ENCODE data around the gene METTL23. TPM values are rescaled to one million over a fixed set of nuclear protein-coding genes. Genes with fewer than 3 reads are reported as not detected.
A peak's percentile ranks its signal among the peaks of the same experiment; 100 is the strongest.

The METTL23 gene
- total and polyA plus RNA-seq, 3 experiments from 2014 or later = 43.6 to 152 (median 44.6) TPM

DNA sequence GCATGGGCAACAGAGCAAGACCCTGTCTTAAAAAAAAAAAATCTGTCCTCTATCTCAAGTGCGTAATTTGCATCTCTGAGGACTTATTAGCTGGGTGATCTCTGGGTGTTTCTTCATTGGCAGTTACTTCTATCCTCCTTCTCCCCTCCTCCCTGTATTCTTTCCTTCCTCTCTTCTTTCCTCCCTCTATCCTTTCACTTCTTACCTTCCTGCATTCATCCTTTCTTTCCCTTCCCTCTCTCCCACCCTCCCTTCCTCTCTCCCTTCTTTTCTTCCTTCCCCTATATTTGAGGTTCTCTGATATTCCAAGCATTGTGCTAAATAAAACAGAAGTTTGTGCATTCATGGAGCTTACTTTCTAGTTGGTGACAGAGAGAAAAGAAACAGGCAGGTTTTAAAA is 22.0 kb downstream of the METTL23 start:
- Mint-ChIP-seq H3K27me3 (no peaks in the 10 kb centered on the region), H3K36me3 (peaks cover 0 to 55% (median 15%) of the 10 kb centered on the region in 3 donors), H3K4me3 (no peak overlapping the region), H3K27ac (peak overlapping the region in 3 of 8 donors; percentile 50 to 70 (median 54)), H3K9me3 (no peaks in the 10 kb centered on the region), H3K4me1 (peaks cover 22 to 48% (median 27%) of the 10 kb centered on the region in 3 donors)
- no peak overlapping the region for H3K27ac ChIP-seq (ENCODE audit: low read depth, low read length)
- no peaks in the 10 kb centered on the region for H3K9me3 ChIP-seq (ENCODE audit: low read length)
- DNase-seq = no peak
- ChIA-PET POLR2A (interaction anchor here (0.7 kb wide), 1 partner anchor 1006 kb away, joined by 7 read pairs; no protein-coding TSS in a partner anchor), CTCF (interaction anchor here (0.6 to 0.7 kb wide), 2 partner anchors 10 to 67 kb away, joined by 3 read pairs; no protein-coding TSS in a partner anchor)
- peaks cover 15% of the 10 kb centered on the region for H3K4me1 ChIP-seq (ENCODE audit: insufficient read depth, low read length)
- no peaks in the 10 kb centered on the region for H3K27me3 ChIP-seq (ENCODE audit: insufficient read depth, low read length, poor library complexity, severe bottlenecking)
- H3K36me3 ChIP-seq (ENCODE audit: insufficient read depth, low read length) = peaks cover 19% of the 10 kb centered on the region
- H3K4me3 ChIP-seq (ENCODE audit: low read length) = no peak overlapping the region

DNA sequence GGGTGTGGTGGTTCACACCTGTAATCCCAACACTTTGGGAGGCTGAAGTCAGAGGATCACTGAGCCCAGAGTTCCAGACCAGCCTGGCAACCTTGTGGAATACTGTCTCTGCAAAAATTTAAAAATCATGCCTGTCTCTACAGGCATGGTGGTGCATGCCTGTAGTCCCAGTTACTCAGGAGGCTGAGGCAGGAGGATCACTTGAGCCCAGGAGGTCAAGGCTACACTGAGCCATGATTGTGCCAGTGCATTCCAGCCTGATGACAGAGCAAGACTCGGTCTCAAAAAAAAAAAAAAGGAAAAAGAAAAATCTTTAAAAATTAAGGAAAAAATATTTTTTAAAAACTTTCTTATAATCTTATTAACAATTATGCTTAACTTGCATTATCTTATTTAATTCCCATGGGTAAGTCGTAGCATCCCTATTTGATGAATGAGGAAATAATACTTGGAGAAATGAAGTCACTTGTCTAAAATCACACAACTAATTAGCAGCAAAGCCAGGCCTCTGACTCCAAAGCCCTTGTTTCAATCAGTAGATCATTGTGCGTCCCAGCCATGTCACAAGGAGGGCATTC is 24.9 kb downstream of the METTL23 start:
- peak overlapping the region in 6 of 8 donors; percentile 32 to 97 (median 94) for H3K27ac Mint-ChIP-seq
- H3K9me3 Mint-ChIP-seq = no peaks in the 10 kb centered on the region
- Histone ChIP-seq H3K9me3 (ENCODE audit: low read length) (no peaks in the 10 kb centered on the region), H3K4me3 (ENCODE audit: low read length) (no peak overlapping the region), H3K27ac (ENCODE audit: low read depth, low read length) (no peak overlapping the region), H3K4me1 (ENCODE audit: insufficient read depth, low read length) (peaks cover 27% of the 10 kb centered on the region), H3K27me3 (ENCODE audit: insufficient read depth, low read length, poor library complexity, severe bottlenecking) (no peaks in the 10 kb centered on the region), H3K36me3 (ENCODE audit: insufficient read depth, low read length) (peaks cover under 1% of the 10 kb centered on the region)
- ChIA-PET CTCF (interaction anchor here (1.0 to 1.6 kb wide), 2 partner anchors 12 kb away, joined by 3 to 4 read pairs; no protein-coding TSS in a partner anchor), POLR2A (interaction anchor here (0.6 to 1.2 kb wide), 4 partner anchors 14 to 1447 kb away, joined by 3 to 31 read pairs (median 4); partner anchors contain the start of genes MFSD11 and SRSF2)
- peaks cover 0 to 31% (median 5%) of the 10 kb centered on the region in 3 donors for H3K36me3 Mint-ChIP-seq
- peaks cover 26 to 37% (median 28%) of the 10 kb centered on the region in 3 donors for H3K4me1 Mint-ChIP-seq
- H3K27me3 Mint-ChIP-seq = no peaks in the 10 kb centered on the region
- no peak for DNase-seq
- no peak overlapping the region for H3K4me3 Mint-ChIP-seq

- H3K27ac ChIP-seq (ENCODE audit: low read depth, low read length) = no peak overlapping the region
- peak overlapping the region; percentile 35 to 81 (median 74) for H3K4me3 Mint-ChIP-seq
- no peaks in the 10 kb centered on the region for H3K9me3 Mint-ChIP-seq
- no peak overlapping the region for H3K4me3 ChIP-seq (ENCODE audit: low read length)
- H3K27me3 ChIP-seq (ENCODE audit: insufficient read depth, low read length, poor library complexity, severe bottlenecking) = no peaks in the 10 kb centered on the region
- peak overlapping the region in 7 of 8 donors; percentile 72 to 97 (median 94) for H3K27ac Mint-ChIP-seq
- peaks cover 1 to 29% (median 2%) of the 10 kb centered on the region in 3 donors for H3K36me3 Mint-ChIP-seq
- peaks cover 26 to 35% (median 26%) of the 10 kb centered on the region in 3 donors for H3K4me1 Mint-ChIP-seq
- peak in 2 of 5 donors; percentile 41 to 60 for DNase-seq
- no peaks in the 10 kb centered on the region for H3K27me3 Mint-ChIP-seq
- H3K9me3 ChIP-seq (ENCODE audit: low read length) = no peaks in the 10 kb centered on the region
- no peaks in the 10 kb centered on the region for H3K36me3 ChIP-seq (ENCODE audit: insufficient read depth, low read length)
- H3K4me1 ChIP-seq (ENCODE audit: insufficient read depth, low read length) = peaks cover 27% of the 10 kb centered on the region
- ChIA-PET POLR2A (interaction anchor here (0.6 to 1.8 kb wide), 6 partner anchors 12 to 1447 kb away, joined by 3 to 31 read pairs (median 4); partner anchors contain the start of genes JMJD6, METTL23, MFSD11 and SRSF2), CTCF (interaction anchor here (0.6 to 1.6 kb wide), 4 partner anchors 12 to 1364 kb away, joined by 3 to 5 read pairs (median 4); no protein-coding TSS in a partner anchor)
These were observed 25.4 kb downstream of the METTL23 start for GRCh38 chr17:76752006-76752405.

GRCh38 chr17:76753061-76753961 is 26.7 kb downstream of the METTL23 start:
- ChIA-PET CTCF (interaction anchor here (0.8 to 1.6 kb wide), 5 partner anchors 10 to 39 kb away, joined by 3 to 5 read pairs (median 4); no protein-coding TSS in a partner anchor), POLR2A (interaction anchor here (0.7 to 2.8 kb wide), 6 partner anchors 16 to 333 kb away, joined by 3 to 24 read pairs (median 4); partner anchors contain the start of genes JMJD6, METTL23, MFSD11 and SRSF2)
- Histone ChIP-seq H3K36me3 (ENCODE audit: insufficient read depth, low read length) (peaks cover 4% of the 10 kb centered on the region), H3K4me3 (ENCODE audit: low read length) (peak overlapping the region; percentile 47), H3K27me3 (ENCODE audit: insufficient read depth, low read length, poor library complexity, severe bottlenecking) (no peaks in the 10 kb centered on the region), H3K4me1 (ENCODE audit: insufficient read depth, low read length) (peaks cover 27% of the 10 kb centered on the region), H3K27ac (ENCODE audit: low read depth, low read length) (peak overlapping the region; percentile 67), H3K9me3 (ENCODE audit: low read length) (no peaks in the 10 kb centered on the region)
- Mint-ChIP-seq H3K27ac (peak overlapping the region; percentile 72 to 98 (median 96)), H3K36me3 (peaks cover 6 to 29% (median 7%) of the 10 kb centered on the region in 3 donors), H3K4me1 (peaks cover 26 to 35% (median 28%) of the 10 kb centered on the region in 3 donors), H3K4me3 (peak overlapping the region; percentile 81 to 95 (median 89)), H3K27me3 (no peaks in the 10 kb centered on the region), H3K9me3 (no peaks in the 10 kb centered on the region)
- DNase-seq = peak in 3 of 5 donors; percentile 60 to 87 (median 61)

DNA sequence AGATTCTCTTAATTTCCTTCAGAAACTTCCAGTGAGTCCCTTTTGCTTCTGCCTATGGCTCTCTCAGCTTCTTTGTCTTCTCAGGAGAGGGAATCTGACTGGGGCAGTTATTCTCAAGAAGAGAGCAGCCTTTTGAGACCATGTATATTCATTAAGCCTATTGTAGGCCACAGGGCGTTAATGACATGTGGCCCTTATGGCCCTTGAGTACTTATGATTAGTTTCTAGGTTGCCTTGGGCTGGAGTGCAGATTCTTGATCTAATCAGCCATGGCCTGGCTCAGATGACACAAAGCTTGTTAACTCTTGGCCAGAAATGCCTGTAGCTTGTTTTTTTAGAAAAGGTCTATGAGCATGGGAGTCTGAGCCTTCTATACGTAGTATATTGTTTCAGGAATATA is 28.6 kb downstream of the METTL23 start:
- Histone ChIP-seq H3K36me3 (ENCODE audit: insufficient read depth, low read length) (peaks cover 4% of the 10 kb centered on the region), H3K4me3 (ENCODE audit: low read length) (no peak overlapping the region), H3K27ac (ENCODE audit: low read depth, low read length) (no peak overlapping the region), H3K27me3 (ENCODE audit: insufficient read depth, low read length, poor library complexity, severe bottlenecking) (no peaks in the 10 kb centered on the region), H3K4me1 (ENCODE audit: insufficient read depth, low read length) (peaks cover 27% of the 10 kb centered on the region), H3K9me3 (ENCODE audit: low read length) (no peaks in the 10 kb centered on the region)
- Mint-ChIP-seq H3K36me3 (peaks cover 4 to 24% (median 6%) of the 10 kb centered on the region in 3 donors), H3K4me1 (peaks cover 24 to 31% (median 26%) of the 10 kb centered on the region in 3 donors), H3K27me3 (no peaks in the 10 kb centered on the region), H3K27ac (peak overlapping the region in 3 of 8 donors; percentile 23 to 91 (median 68)), H3K4me3 (peak overlapping the region in 2 of 7 donors; percentile 40 to 50), H3K9me3 (no peaks in the 10 kb centered on the region)
- no peak for DNase-seq
- ChIA-PET POLR2A (interaction anchor here (0.8 to 2.8 kb wide), 2 partner anchors 14 to 18 kb away, joined by 3 to 24 read pairs; partner anchors contain the start of genes MFSD11 and SRSF2), CTCF (interaction anchor here (0.9 to 1.2 kb wide), 2 partner anchors 13 to 28 kb away, joined by 3 to 4 read pairs; no protein-coding TSS in a partner anchor)

- Histone ChIP-seq H3K9me3 (ENCODE audit: low read length) (no peaks in the 10 kb centered on the region), H3K27me3 (ENCODE audit: insufficient read depth, low read length, poor library complexity, severe bottlenecking) (no peaks in the 10 kb centered on the region), H3K36me3 (ENCODE audit: insufficient read depth, low read length) (peaks cover 4% of the 10 kb centered on the region), H3K4me1 (ENCODE audit: insufficient read depth, low read length) (peaks cover 21% of the 10 kb centered on the region), H3K27ac (ENCODE audit: low read depth, low read length) (no peak overlapping the region), H3K4me3 (ENCODE audit: low read length) (no peak overlapping the region)
- Mint-ChIP-seq H3K9me3 (no peaks in the 10 kb centered on the region), H3K27ac (peak overlapping the region in 3 of 8 donors; percentile 32 to 70 (median 52)), H3K36me3 (peaks cover 6 to 26% (median 7%) of the 10 kb centered on the region in 3 donors), H3K27me3 (no peaks in the 10 kb centered on the region), H3K4me3 (peak overlapping the region in 1 of 7 donors; percentile 9), H3K4me1 (peaks cover 18 to 21% (median 19%) of the 10 kb centered on the region in 3 donors)
- no peak for DNase-seq
- ChIA-PET POLR2A (no interaction called here), CTCF (no interaction called here)
These were observed 30.6 kb downstream of the METTL23 start for GRCh38 chr17:76757256-76757655.

DNA sequence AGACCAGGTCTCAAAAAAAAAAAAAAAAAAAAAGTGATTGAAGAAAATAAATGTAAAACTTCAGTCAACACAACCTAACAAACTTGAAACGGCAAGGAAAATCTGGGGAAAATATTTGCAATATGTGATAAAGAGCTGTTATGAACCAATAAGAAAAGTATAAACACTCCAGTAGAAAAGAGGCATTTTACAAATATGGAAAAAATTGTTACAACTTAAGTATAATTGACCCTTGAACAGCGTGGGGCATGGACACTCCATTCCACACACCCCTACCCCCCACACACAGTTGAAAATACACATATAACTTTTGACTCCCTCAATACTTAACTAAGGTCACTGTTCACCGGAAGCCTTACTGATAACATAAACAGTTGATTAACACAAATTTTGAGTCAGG is 31.9 kb downstream of the METTL23 start:
- Mint-ChIP-seq H3K4me1 (peaks cover 7 to 8% (median 7%) of the 10 kb centered on the region in 3 donors), H3K27me3 (no peaks in the 10 kb centered on the region), H3K9me3 (no peaks in the 10 kb centered on the region), H3K4me3 (no peak overlapping the region), H3K27ac (no peak overlapping the region), H3K36me3 (peaks cover 6 to 28% (median 7%) of the 10 kb centered on the region in 3 donors)
- Histone ChIP-seq H3K4me1 (ENCODE audit: insufficient read depth, low read length) (peaks cover 13% of the 10 kb centered on the region), H3K27me3 (ENCODE audit: insufficient read depth, low read length, poor library complexity, severe bottlenecking) (no peaks in the 10 kb centered on the region), H3K9me3 (ENCODE audit: low read length) (no peaks in the 10 kb centered on the region), H3K4me3 (ENCODE audit: low read length) (no peak overlapping the region), H3K27ac (ENCODE audit: low read depth, low read length) (no peak overlapping the region), H3K36me3 (ENCODE audit: insufficient read depth, low read length) (peaks cover 4% of the 10 kb centered on the region)
- POLR2A ChIA-PET = no interaction called here
- CTCF ChIA-PET = no interaction called here
- no peak for DNase-seq

All from CD8-positive, alpha-beta memory T cell (primary cell).